ENCODE measurements around the gene REXO5. TPM values are rescaled to one million over a fixed set of nuclear protein-coding genes. Genes with fewer than 3 reads are reported as not detected.

Gene REXO5
- total and polyA plus RNA-seq, 9 of the 15 experiments (the other 6 are each of a cell fraction or from before 2014, with no cell fraction given), result 10.5 to 45.1 (median 25.4) TPM

DNA sequence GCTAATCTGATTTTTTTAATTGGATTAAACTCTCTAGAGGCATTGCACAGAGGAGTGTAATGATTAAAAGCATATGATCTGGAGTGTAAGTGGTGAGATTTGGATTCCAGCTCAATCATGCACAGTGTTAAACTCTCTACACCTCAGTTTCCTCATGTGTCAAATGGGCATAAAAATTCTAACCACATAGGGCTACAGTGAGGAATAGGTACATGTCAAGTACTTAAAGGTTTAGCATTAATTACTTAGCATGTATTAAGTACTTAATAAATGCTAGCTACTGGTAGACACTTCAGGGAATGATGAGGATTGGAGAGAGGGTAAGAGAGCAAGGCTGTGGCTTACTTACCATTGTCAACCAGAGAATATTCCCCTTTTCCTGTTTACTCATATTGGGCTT is 17.2 kb upstream of the REXO5 start (continued):
- TF ChIP-seq TOE1 (IDR thresholded peaks at IDR 0.05; ENCODE audit: borderline replicate concordance) (no peak), TOE1 (CRISPR knock-in tag; IDR thresholded peaks at IDR 0.05; ENCODE audit: borderline replicate concordance, low read depth) (0 out of 2 replicates have a peak, but pooled peaks have one; percentile 28), FOXP4 (CRISPR knock-in tag; IDR thresholded peaks at IDR 0.05; ENCODE audit: borderline replicate concordance) (0 out of 2 replicates have a peak, but pooled peaks have one; percentile 26), ZBTB17 (CRISPR knock-in tag; IDR thresholded peaks at IDR 0.05) (no peak), RBM25 (IDR thresholded peaks at IDR 0.05; ENCODE audit: low read depth, low read length, severe bottlenecking) (peak; percentile 80), ZFP36 (IDR thresholded peaks at IDR 0.05; ENCODE audit: low read depth, low read length, partially characterized antibody) (no peak), ZNF232 (CRISPR knock-in tag; IDR thresholded peaks at IDR 0.05) (0 out of 2 replicates have a peak, but pooled peaks have one; percentile 63), ZNF224 (CRISPR knock-in tag; IDR thresholded peaks at IDR 0.05) (peak; percentile 75; the same call in 1 of the 2 replicates)
- TF ChIP-seq, protein P1, sequence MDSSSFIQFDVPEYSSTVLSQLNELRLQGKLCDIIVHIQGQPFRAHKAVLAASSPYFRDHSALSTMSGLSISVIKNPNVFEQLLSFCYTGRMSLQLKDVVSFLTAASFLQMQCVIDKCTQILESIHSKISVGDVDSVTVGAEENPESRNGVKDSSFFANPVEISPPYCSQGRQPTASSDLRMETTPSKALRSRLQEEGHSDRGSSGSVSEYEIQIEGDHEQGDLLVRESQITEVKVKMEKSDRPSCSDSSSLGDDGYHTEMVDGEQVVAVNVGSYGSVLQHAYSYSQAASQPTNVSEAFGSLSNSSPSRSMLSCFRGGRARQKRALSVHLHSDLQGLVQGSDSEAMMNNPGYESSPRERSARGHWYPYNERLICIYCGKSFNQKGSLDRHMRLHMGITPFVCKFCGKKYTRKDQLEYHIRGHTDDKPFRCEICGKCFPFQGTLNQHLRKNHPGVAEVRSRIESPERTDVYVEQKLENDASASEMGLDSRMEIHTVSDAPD (CRISPR knock-in tag; IDR thresholded peaks at IDR 0.05), result no peak
